Stimulated activated naive B cell treated with anti-CD40 and anti-IgM and Interleukin-4, amounts not matched to agents 10 μg/mL and 1 μg/mL and 100 μg/mL, for 72 hours (primary cell): ENCODE results near the gene NMT2.
"Not testable (repeated sequence)": the region's sequence is repeated elsewhere in the genome, so short reads cannot be mapped to it uniquely, and the experiment has no call there.

Experiments used
- ATAC-seq, 2 donors: fragments of 150-1000 bp; cut with Tn5 transposase; replicated peaks; 2 replicates each; pipeline ENCODE4 v1.10.0; 2021; ENCODE audit warnings: moderate library complexity in 1 of 2
- DNase-seq: peaks from one replicate; pipeline ENCODE4 v3.0.0; 2021
- H3K27ac Mint-ChIP-seq: one replicate; pipeline ENCODE4 v1.8.0; 2022; ENCODE audit warnings: mild to moderate bottlenecking, mixed read lengths
- H3K27me3 Mint-ChIP-seq, 2 donors: one replicate each; pipeline ENCODE4 v1.8.0; 2022; ENCODE audit warnings: mixed read lengths in 2 of 2
- H3K36me3 Mint-ChIP-seq, 2 donors: one replicate each; pipeline ENCODE4 v1.8.0; 2022; ENCODE audit warnings: mixed read lengths in 2 of 2, mild to moderate bottlenecking in 1 of 2
- H3K4me1 Mint-ChIP-seq, 2 donors: one replicate each; pipeline ENCODE4 v1.8.0; 2022; ENCODE audit warnings: mixed read lengths in 2 of 2, mild to moderate bottlenecking in 1 of 2
- H3K4me3 Mint-ChIP-seq, 2 donors: one replicate each; pipeline ENCODE4 v1.8.0; 2022; ENCODE audit warnings: mild to moderate bottlenecking in 2 of 2, mixed read lengths in 2 of 2, moderate library complexity in 1 of 2
- H3K9me3 Mint-ChIP-seq, 2 donors: one replicate each; pipeline ENCODE4 v1.8.0; 2022; ENCODE audit warnings: mixed read lengths in 2 of 2, mild to moderate bottlenecking in 1 of 2

Gene NMT2

GRCh38 chr10:15168291-15168785 is at the start of gene NMT2:
Gene NMT2, minus strand, starts transcription at chr10:15168693. Its CDS starts 81 bp downstream, at chr10:15168612.
- peak within 1 kb of the TSS; percentile 94 for H3K27ac Mint-ChIP-seq
- ATAC-seq (peak; percentile 89 to 90), DNase-seq (peak; percentile 78)
- H3K27me3 Mint-ChIP-seq = no peaks in the 10 kb centered on the region
- H3K4me3 Mint-ChIP-seq = peak within 1 kb of the TSS; percentile 96 to 97
- H3K9me3 Mint-ChIP-seq = no peaks in the 10 kb centered on the region
- H3K36me3 Mint-ChIP-seq = peaks cover 0 to 2% of the 10 kb centered on the region in 2 donors
- H3K4me1 Mint-ChIP-seq = peaks cover 14 to 34% of the 10 kb centered on the region in 2 donors

GRCh38 chr10:15216700-15217099 is 48.2 kb upstream of the NMT2 start:
- DNase-seq (no peak), ATAC-seq (no peak)
- Mint-ChIP-seq H3K27me3 (peaks cover 3 to 5% of the 10 kb centered on the region in 2 donors), H3K4me1 (no peaks in the 10 kb centered on the region), H3K4me3 (no peak overlapping the region), H3K9me3 (no peaks in the 10 kb centered on the region), H3K27ac (no peak overlapping the region), H3K36me3 (no peaks in the 10 kb centered on the region)

GRCh38 chr10:15214237-15214636 is 45.7 kb upstream of the NMT2 start:
- peaks cover 0 to 5% of the 10 kb centered on the region in 2 donors for H3K4me1 Mint-ChIP-seq
- DNase-seq = no peak
- no peak overlapping the region for H3K27ac Mint-ChIP-seq
- ATAC-seq = no peak
- H3K4me3 Mint-ChIP-seq = no peak overlapping the region
- peaks cover 6% of the 10 kb centered on the region in 2 donors for H3K27me3 Mint-ChIP-seq
- no peaks in the 10 kb centered on the region for H3K36me3 Mint-ChIP-seq
- no peaks in the 10 kb centered on the region for H3K9me3 Mint-ChIP-seq

- Mint-ChIP-seq H3K36me3 (no peaks in the 10 kb centered on the region), H3K9me3 (no peaks in the 10 kb centered on the region), H3K4me1 (peaks cover 6 to 8% of the 10 kb centered on the region in 2 donors), H3K4me3 (no peak overlapping the region), H3K27ac (no peak overlapping the region), H3K27me3 (peaks cover 6% of the 10 kb centered on the region in 2 donors)
- ATAC-seq (no peak), DNase-seq (no peak)
These were observed 45.0 kb upstream of the NMT2 start for GRCh38 chr10:15213461-15213861.

- H3K27ac Mint-ChIP-seq = no peak overlapping the region
- peaks cover 12 to 17% of the 10 kb centered on the region in 2 donors for H3K4me1 Mint-ChIP-seq
- no peaks in the 10 kb centered on the region for H3K36me3 Mint-ChIP-seq
- DNase-seq (no peak), ATAC-seq (no peak)
- no peak overlapping the region for H3K4me3 Mint-ChIP-seq
- peaks cover 6% of the 10 kb centered on the region in 2 donors for H3K27me3 Mint-ChIP-seq
- no peaks in the 10 kb centered on the region for H3K9me3 Mint-ChIP-seq
These were observed 43.0 kb upstream of the NMT2 start for GRCh38 chr10:15211464-15211979.

GRCh38 chr10:15210521-15210920 is 42.0 kb upstream of the NMT2 start:
- Mint-ChIP-seq H3K27ac (no peak overlapping the region), H3K36me3 (no peaks in the 10 kb centered on the region), H3K4me3 (no peak overlapping the region), H3K27me3 (peaks cover 6% of the 10 kb centered on the region in 2 donors), H3K9me3 (no peaks in the 10 kb centered on the region), H3K4me1 (peaks cover 12 to 17% of the 10 kb centered on the region in 2 donors)
- DNase-seq = no peak
- no peak for ATAC-seq

GRCh38 chr10:15209827-15210509 is 41.5 kb upstream of the NMT2 start:
- H3K27me3 Mint-ChIP-seq = peaks cover 6% of the 10 kb centered on the region in 2 donors
- DNase-seq (peak; percentile 39), ATAC-seq (peak; percentile 87 to 88)
- no peak overlapping the region for H3K4me3 Mint-ChIP-seq
- no peak overlapping the region for H3K27ac Mint-ChIP-seq
- H3K36me3 Mint-ChIP-seq = no peaks in the 10 kb centered on the region
- H3K4me1 Mint-ChIP-seq = peaks cover 12 to 17% of the 10 kb centered on the region in 2 donors
- no peaks in the 10 kb centered on the region for H3K9me3 Mint-ChIP-seq

- Mint-ChIP-seq H3K9me3 (no peaks in the 10 kb centered on the region), H3K4me1 (peaks cover 12 to 17% of the 10 kb centered on the region in 2 donors), H3K4me3 (no peak overlapping the region), H3K27ac (peak overlapping the region; percentile 37), H3K36me3 (no peaks in the 10 kb centered on the region), H3K27me3 (peaks cover 6 to 10% of the 10 kb centered on the region in 2 donors)
- ATAC-seq = no peak
- DNase-seq = no peak
These were observed 39.7 kb upstream of the NMT2 start for GRCh38 chr10:15208221-15208620.

GRCh38 chr10:15207410-15207809 is 38.9 kb upstream of the NMT2 start:
- H3K36me3 Mint-ChIP-seq, H3K27ac Mint-ChIP-seq, H3K4me3 Mint-ChIP-seq, H3K9me3 Mint-ChIP-seq, ATAC-seq, DNase-seq: not testable (repeated sequence)
- peaks cover 12 to 17% of the 10 kb centered on the region in 2 donors for H3K4me1 Mint-ChIP-seq
- H3K27me3 Mint-ChIP-seq = peaks cover 6 to 10% of the 10 kb centered on the region in 2 donors

- Mint-ChIP-seq H3K36me3 (no peaks in the 10 kb centered on the region), H3K4me3 (no peak overlapping the region), H3K4me1 (peaks cover 0 to 3% of the 10 kb centered on the region in 2 donors), H3K27ac (no peak overlapping the region), H3K9me3 (no peaks in the 10 kb centered on the region), H3K27me3 (peaks cover 8% of the 10 kb centered on the region in 2 donors)
- no peak for DNase-seq
- ATAC-seq = no peak
These were observed 34.1 kb upstream of the NMT2 start for GRCh38 chr10:15202639-15203038.

GRCh38 chr10:15202301-15202621 is 33.8 kb upstream of the NMT2 start:
- not testable (repeated sequence) for H3K27me3 Mint-ChIP-seq, H3K4me1 Mint-ChIP-seq, DNase-seq, ATAC-seq, H3K27ac Mint-ChIP-seq, H3K36me3 Mint-ChIP-seq, H3K4me3 Mint-ChIP-seq, H3K9me3 Mint-ChIP-seq

GRCh38 chr10:15201589-15202300 is 33.3 kb upstream of the NMT2 start:
- Mint-ChIP-seq H3K4me3 (no peak overlapping the region), H3K27ac (no peak overlapping the region), H3K9me3 (no peaks in the 10 kb centered on the region), H3K4me1 (no peaks in the 10 kb centered on the region), H3K36me3 (no peaks in the 10 kb centered on the region), H3K27me3 (peaks cover 8% of the 10 kb centered on the region in 2 donors)
- no peak for ATAC-seq
- no peak for DNase-seq

GRCh38 chr10:15200626-15201025 is 32.1 kb upstream of the NMT2 start:
- H3K4me1 Mint-ChIP-seq = peaks cover 0 to 6% of the 10 kb centered on the region in 2 donors
- no peak overlapping the region for H3K4me3 Mint-ChIP-seq
- no peak for ATAC-seq
- H3K36me3 Mint-ChIP-seq = no peaks in the 10 kb centered on the region
- no peak for DNase-seq
- no peak overlapping the region for H3K27ac Mint-ChIP-seq
- peaks cover 14 to 15% of the 10 kb centered on the region in 2 donors for H3K27me3 Mint-ChIP-seq
- H3K9me3 Mint-ChIP-seq = no peaks in the 10 kb centered on the region

- no peak overlapping the region for H3K4me3 Mint-ChIP-seq
- DNase-seq (no peak), ATAC-seq (no peak)
- no peaks in the 10 kb centered on the region for H3K9me3 Mint-ChIP-seq
- no peaks in the 10 kb centered on the region for H3K36me3 Mint-ChIP-seq
- H3K27ac Mint-ChIP-seq = no peak overlapping the region
- peaks cover 9 to 15% of the 10 kb centered on the region in 2 donors for H3K27me3 Mint-ChIP-seq
- peaks cover 0 to 6% of the 10 kb centered on the region in 2 donors for H3K4me1 Mint-ChIP-seq
These were observed 29.4 kb upstream of the NMT2 start for GRCh38 chr10:15197911-15198310.

- ATAC-seq (no peak), DNase-seq (no peak)
- H3K4me1 Mint-ChIP-seq = peaks cover 0 to 6% of the 10 kb centered on the region in 2 donors
- H3K9me3 Mint-ChIP-seq = no peaks in the 10 kb centered on the region
- H3K4me3 Mint-ChIP-seq = no peak overlapping the region
- peaks cover 9 to 15% of the 10 kb centered on the region in 2 donors for H3K27me3 Mint-ChIP-seq
- no peak overlapping the region for H3K27ac Mint-ChIP-seq
- no peaks in the 10 kb centered on the region for H3K36me3 Mint-ChIP-seq
These were observed 28.8 kb upstream of the NMT2 start for GRCh38 chr10:15197276-15197675.
